BLaER1 treated with 17β-estradiol and CSF1 and Interleukin-3, amounts not matched to agents 10 nM and 100 nM (cell line): ENCODE data around the gene AP2S1.

Experiments used
- H3K27ac ChIP-seq, 11 experiments: shearing (Covaris generic); formaldehyde crosslinking; 2 replicates each; pipeline ENCODE4 v1.8.1; 2022
- H3K27me3 ChIP-seq, 11 experiments: shearing (Covaris generic); formaldehyde crosslinking; 2 replicates each; pipeline ENCODE4 v1.8.1; 2022
- H3K36me3 ChIP-seq, 11 experiments: shearing (Covaris generic); formaldehyde crosslinking; 2 replicates each; pipeline ENCODE4 v1.8.1; 2022
- H3K4me1 ChIP-seq, 10 experiments: shearing (Covaris generic); formaldehyde crosslinking; 2 replicates each; pipeline ENCODE4 v1.8.1; 2022
- H3K4me2 ChIP-seq, 11 experiments: shearing (Covaris generic); formaldehyde crosslinking; 2 replicates each; pipeline ENCODE4 v1.8.1; 2022
- H3K4me3 ChIP-seq, 10 experiments: shearing (Covaris generic); formaldehyde crosslinking; 2 replicates each; pipeline ENCODE4 v1.8.1; 2022
- H3K9ac ChIP-seq, 11 experiments: shearing (Covaris generic); formaldehyde crosslinking; 2 replicates each; pipeline ENCODE4 v1.8.1; 2022
- H3K9me3 ChIP-seq, 11 experiments: shearing (Covaris generic); formaldehyde crosslinking; replicated peaks in 1 of 11; 2 replicates each; pipeline ENCODE4 v1.8.1; 2022
- H4K20me1 ChIP-seq, 11 experiments: shearing (Covaris generic); formaldehyde crosslinking; 2 replicates each; pipeline ENCODE4 v1.8.1; 2022
- Cebpa-rat ChIP-seq, 11 experiments: shearing (Covaris generic); IDR thresholded peaks; 2 replicates each; pipeline ENCODE4 v1.8.1; 2022

The AP2S1 gene

GRCh38 chr19:46797881-46798280, 52.8 kb downstream of the AP2S1 start:
- Histone ChIP-seq H3K4me2 (peak overlapping the region in 4 of 11 experiments; percentile 64 to 72 (median 70); a peak in 3 of 22 replicates), H3K4me1 (peaks cover 9 to 48% (median 42%) of the 10 kb centered on the region in 10 experiments; a peak in 18 of 20 replicates), H3K9ac (no peak overlapping the region), H3K27me3 (no peaks in the 10 kb centered on the region; a peak in 1 of 22 replicates), H3K9me3 (no peaks in the 10 kb centered on the region), H3K4me3 (no peak overlapping the region), H4K20me1 (no peaks in the 10 kb centered on the region), H3K27ac (no peak overlapping the region), H3K36me3 (no peaks in the 10 kb centered on the region)
- TF ChIP-seq Cebpa-rat (IDR thresholded peaks at IDR 0.05), result no peak

- Histone ChIP-seq H3K27me3 (no peaks in the 10 kb centered on the region; a peak in 1 of 22 replicates), H3K4me3 (no peak overlapping the region), H3K4me1 (peaks cover 33 to 76% (median 68%) of the 10 kb centered on the region in 10 experiments), H4K20me1 (peaks cover 0 to 14% (median 9%) of the 10 kb centered on the region in 11 experiments; a peak in 11 of 22 replicates), H3K9ac (peak overlapping the region in 8 of 11 experiments; percentile 12 to 78 (median 61); a peak in 15 of 22 replicates), H3K4me2 (peak overlapping the region; percentile 47 to 85 (median 76)), H3K27ac (peak overlapping the region in 9 of 11 experiments; percentile 23 to 89 (median 81); a peak in 18 of 22 replicates), H3K9me3 (no peaks in the 10 kb centered on the region), H3K36me3 (no peaks in the 10 kb centered on the region)
- peak in 3 of 11 experiments; percentile 35 to 86 (median 45); a peak in 3 of 22 replicates for TF ChIP-seq Cebpa-rat (IDR thresholded peaks at IDR 0.05)
These were observed 58.7 kb downstream of the AP2S1 start for GRCh38 chr19:46791944-46792343.

- TF ChIP-seq Cebpa-rat (IDR thresholded peaks at IDR 0.05), result no peak
- Histone ChIP-seq H3K36me3 (peaks cover 0 to 18% (median 15%) of the 10 kb centered on the region in 11 experiments; a peak in 16 of 22 replicates), H3K27ac (peak overlapping the region in 4 of 11 experiments; percentile 38 to 64 (median 50); a peak in 3 of 22 replicates), H3K4me1 (peaks cover 42 to 65% (median 58%) of the 10 kb centered on the region in 10 experiments), H3K4me2 (peak overlapping the region; percentile 33 to 98 (median 59); a peak in 19 of 22 replicates), H3K9me3 (no peaks in the 10 kb centered on the region), H3K27me3 (no peaks in the 10 kb centered on the region), H4K20me1 (peaks cover 0 to 40% (median 30%) of the 10 kb centered on the region in 11 experiments; a peak in 19 of 22 replicates), H3K9ac (peak overlapping the region in 1 of 11 experiments; percentile 44; a peak in 2 of 22 replicates), H3K4me3 (no peak overlapping the region)
These were observed 61.3 kb downstream of the AP2S1 start for GRCh38 chr19:46789371-46789770.

- Histone ChIP-seq H3K27ac (peak overlapping the region in 8 of 11 experiments; percentile 38 to 64 (median 53); a peak in 10 of 22 replicates), H3K9me3 (no peaks in the 10 kb centered on the region), H4K20me1 (peaks cover 0 to 44% (median 34%) of the 10 kb centered on the region in 11 experiments; a peak in 19 of 22 replicates), H3K27me3 (no peaks in the 10 kb centered on the region), H3K4me2 (peak overlapping the region; percentile 33 to 98 (median 59)), H3K4me1 (peaks cover 46 to 66% (median 61%) of the 10 kb centered on the region in 10 experiments), H3K9ac (peak overlapping the region in 2 of 11 experiments; percentile 30 to 44; a peak in 4 of 22 replicates), H3K4me3 (peak overlapping the region in 1 of 10 experiments; percentile 92; a peak in 2 of 20 replicates), H3K36me3 (peaks cover 0 to 23% (median 20%) of the 10 kb centered on the region in 11 experiments; a peak in 19 of 22 replicates)
- TF ChIP-seq Cebpa-rat (IDR thresholded peaks at IDR 0.05), result no peak
These were observed 61.7 kb downstream of the AP2S1 start for GRCh38 chr19:46788968-46789338.

- H3K27me3 ChIP-seq, result no peaks in the 10 kb centered on the region
- H3K4me2 ChIP-seq, result peak within 1 kb of the TSS; percentile 87 to 98 (median 94)
- TF ChIP-seq Cebpa-rat (IDR thresholded peaks at IDR 0.05), result no peak
- peak within 1 kb of the TSS; percentile 85 to 99 (median 96) for H3K4me3 ChIP-seq
- peaks cover 0 to 49% (median 40%) of the 10 kb centered on the region in 11 experiments; a peak in 19 of 22 replicates for H4K20me1 ChIP-seq
- no peaks in the 10 kb centered on the region for H3K9me3 ChIP-seq
- H3K4me1 ChIP-seq, result peaks cover 50 to 66% (median 61%) of the 10 kb centered on the region in 10 experiments
- peak within 1 kb of the TSS; percentile 88 to 99 (median 94) for H3K9ac ChIP-seq
- peak within 1 kb of the TSS; percentile 55 to 97 (median 93); a peak in 21 of 22 replicates for H3K27ac ChIP-seq
- peaks cover 2 to 28% (median 25%) of the 10 kb centered on the region in 11 experiments for H3K36me3 ChIP-seq
These were observed 62.2 kb downstream of the AP2S1 start, which contains the start of gene SLC1A5 for GRCh38 chr19:46788262-46788967. Gene SLC1A5, minus strand, starts transcription at chr19:46788594. Its CDS starts 629 bp downstream, at chr19:46787965.
